Mesodermal cell (in vitro differentiated cells): ENCODE data around the gene SEC24B.
"Not testable (repeated sequence)": the region's sequence is repeated elsewhere in the genome, so short reads cannot be mapped to it uniquely, and the experiment has no call there.

ENCODE experiments used
- H3K27ac ChIP-seq: 2 replicates; pipeline ENCODE4 v1.7.0; 2013; ENCODE audit warnings: mild to moderate bottlenecking, low read depth, low read length, moderate library complexity; ENCODE audit not compliant: severe bottlenecking
- H3K36me3 ChIP-seq: 2 replicates; pipeline ENCODE4 v1.7.1; 2013; ENCODE audit warnings: mild to moderate bottlenecking, low read length, moderate library complexity; ENCODE audit not compliant: control insufficient read depth, insufficient read depth
- H3K4me1 ChIP-seq: one replicate; pipeline ENCODE4 v1.7.1; 2013; ENCODE audit warnings: mild to moderate bottlenecking, low read length; ENCODE audit not compliant: insufficient read depth, control insufficient read depth, poor library complexity, severe bottlenecking
- H3K4me3 ChIP-seq: 2 replicates; pipeline ENCODE4 v1.7.0; 2013; ENCODE audit warnings: low read length, control low read depth, mild to moderate bottlenecking; ENCODE audit not compliant: insufficient read depth, poor library complexity, severe bottlenecking; ENCODE audit errors: extremely low read depth
- H3K9me3 ChIP-seq: 2 replicates; pipeline ENCODE4 v1.7.1; 2013; ENCODE audit warnings: mild to moderate bottlenecking, low read length, moderate library complexity; ENCODE audit not compliant: control insufficient read depth
- WGBS, 2 experiments: methylation state at CpG; one replicate each; pipeline ENCODE4 v1.1.5; 2013; ENCODE audit warnings: missing lambda C conversion rate in 2 of 2; ENCODE audit not compliant: insufficient coverage in 2 of 2; 5-methylcytosine and 5-hydroxymethylcytosine counted together

Gene SEC24B

GRCh38 chr4:109432696-109433095, 919 bp upstream of the SEC24B start:
- peak overlapping the region; percentile 90 for H3K27ac ChIP-seq
- no CpG with 5 or more reads among the region's 3 CpGs for whole genome bisulfite sequencing, 2 experiments

GRCh38 chr4:109434007-109434971, 674 bp downstream of the SEC24B start:
- H3K36me3 ChIP-seq: peaks cover 17% of the 10 kb centered on the region
- peak overlapping the region; percentile 74 for H3K4me3 ChIP-seq
- WGBS, 2 experiments: 1 to 2% methylated on average over 50 to 54 of the region's 70 CpGs
- no peaks in the 10 kb centered on the region for H3K9me3 ChIP-seq
- H3K27ac ChIP-seq: peak overlapping the region; percentile 90
- H3K4me1 ChIP-seq: peaks cover 4% of the 10 kb centered on the region

More at GRCh38 chr4:109432696-109433095, 919 bp upstream of the SEC24B start:
- Histone ChIP-seq H3K36me3 (peaks cover 15% of the 10 kb centered on the region), H3K4me1 (peaks cover 4% of the 10 kb centered on the region), H3K9me3 (no peaks in the 10 kb centered on the region), H3K4me3 (peak overlapping the region; percentile 74)

GRCh38 chr4:109435635-109436034, 2.0 kb downstream of the SEC24B start:
- Histone ChIP-seq H3K36me3 (peaks cover 12% of the 10 kb centered on the region), H3K4me1 (peaks cover 4% of the 10 kb centered on the region), H3K4me3 (peak overlapping the region; percentile 74), H3K27ac (no peak overlapping the region), H3K9me3 (no peaks in the 10 kb centered on the region)
- WGBS, 2 experiments: 80 to 86% methylated on average over 3 of the region's 3 CpGs

GRCh38 chr4:109436504-109436903, 2.9 kb downstream of the SEC24B start:
- 80 to 100% methylated on average over 1 to 2 of the region's 3 CpGs for WGBS, 2 experiments
- Histone ChIP-seq H3K4me3 (no peak overlapping the region), H3K9me3 (no peaks in the 10 kb centered on the region), H3K27ac (no peak overlapping the region), H3K36me3 (peaks cover 8% of the 10 kb centered on the region), H3K4me1 (peaks cover 7% of the 10 kb centered on the region)

- peaks cover 32% of the 10 kb centered on the region for H3K36me3 ChIP-seq
- no peaks in the 10 kb centered on the region for H3K9me3 ChIP-seq
- H3K4me1 ChIP-seq: peaks cover 11% of the 10 kb centered on the region
- 98 to 100% methylated on average over 1 to 3 of the region's 4 CpGs for WGBS, 2 experiments
- no peak overlapping the region for H3K27ac ChIP-seq
- no peak overlapping the region for H3K4me3 ChIP-seq
Observed at GRCh38 chr4:109440948-109441347, 7.3 kb downstream of the SEC24B start.

GRCh38 chr4:109441862-109442458, 8.3 kb downstream of the SEC24B start:
- Histone ChIP-seq H3K27ac (no peak overlapping the region), H3K4me1 (peaks cover 10% of the 10 kb centered on the region), H3K9me3 (peaks cover 5% of the 10 kb centered on the region), H3K4me3 (no peak overlapping the region), H3K36me3 (peaks cover 38% of the 10 kb centered on the region)
- WGBS, 2 experiments: 100% methylated on average over 1 of the region's 2 CpGs; no CpG with 5 or more reads in 1 of the 2 experiments

- Histone ChIP-seq H3K4me3 (no peak overlapping the region), H3K36me3 (peaks cover 34% of the 10 kb centered on the region), H3K9me3 (peaks cover 5% of the 10 kb centered on the region), H3K27ac (no peak overlapping the region), H3K4me1 (peaks cover 10% of the 10 kb centered on the region)
- 100% methylated on average over 1 of the region's 2 CpGs; no CpG with 5 or more reads in 1 of the 2 experiments for WGBS, 2 experiments
Observed at GRCh38 chr4:109444182-109444844, 10.7 kb downstream of the SEC24B start.

GRCh38 chr4:109447278-109447677, 13.7 kb downstream of the SEC24B start:
- Histone ChIP-seq H3K36me3 (peaks cover 63% of the 10 kb centered on the region), H3K4me3 (no peak overlapping the region), H3K9me3 (peaks cover 5% of the 10 kb centered on the region), H3K4me1 (no peaks in the 10 kb centered on the region), H3K27ac (no peak overlapping the region)

GRCh38 chr4:109451544-109452273, 18.1 kb downstream of the SEC24B start:
- peaks cover 57% of the 10 kb centered on the region for H3K36me3 ChIP-seq
- no peak overlapping the region for H3K4me3 ChIP-seq
- H3K4me1 ChIP-seq: no peaks in the 10 kb centered on the region
- 100% methylated on average over 1 of the region's 3 CpGs; no CpG with 5 or more reads in 1 of the 2 experiments for WGBS, 2 experiments
- no peaks in the 10 kb centered on the region for H3K9me3 ChIP-seq
- H3K27ac ChIP-seq: no peak overlapping the region

- H3K36me3 ChIP-seq: peaks cover 68% of the 10 kb centered on the region
- H3K27ac ChIP-seq, H3K4me1 ChIP-seq, H3K9me3 ChIP-seq, H3K4me3 ChIP-seq: not testable (repeated sequence)
- 96 to 100% methylated on average over 1 to 2 of the region's 3 CpGs for WGBS, 2 experiments
Observed at GRCh38 chr4:109453110-109453509, 19.5 kb downstream of the SEC24B start.
